GM12878 (cell line): ENCODE data around the gene ZNF280D. TPM values are rescaled to one million over a fixed set of nuclear protein-coding genes. Genes with fewer than 3 reads are reported as not detected.

ENCODE experiments used
- ATAC-seq: fragments of 200-7000 bp; cut with Tn5 transposase; 3 replicates; pipeline ENCODE4 v1.9.1; 2020; ENCODE audit warnings: mild to moderate bottlenecking, moderate library complexity
- BruUV-seq: library from RNA; stranded (reverse); fragments of 400-500 nt; replicated peaks from 2 replicates; lab custom pipeline; 2021; lab: Mats Ljungman, UMichigan
- CTCF ChIA-PET: fragments of 300-600 bp; sonication (Branson Sonifier 250); formaldehyde crosslinking; extraction: SDS; loops from one replicate; lab custom pipeline; 2021; ENCODE audit warnings: inconsistent platforms; lab: Yijun Ruan, JAX
- POLR2A ChIA-PET: fragments of 350-600 bp; formaldehyde crosslinking; extraction: SDS; loops from one replicate; lab custom pipeline; 2021; ENCODE audit warnings: inconsistent platforms; lab: Charles Lee
- RAD21 ChIA-PET: fragments of 300-600 bp; sonication (Branson Sonifier 250); formaldehyde crosslinking; loops from one replicate; lab custom pipeline; 2023; ENCODE audit warnings: antibody characterized with exemption; ENCODE audit not compliant: unreplicated experiment; lab: Charles Lee
- SMC1A ChIA-PET: fragments of 300-600 bp; sonication (Branson Sonifier 250); formaldehyde crosslinking; loops from one replicate; lab custom pipeline; 2023; ENCODE audit not compliant: unreplicated experiment, uncharacterized antibody; lab: Charles Lee
- DNase-seq: peaks from one replicate; pipeline ENCODE4 v3.0.0-alpha.2; 2011; ENCODE audit warnings: low read depth, low spot score
- FAIRE-seq: peaks from 3 replicates; lab custom pipeline; 2011; peaks lifted over from hg19 to GRCh38; lab: Jason Lieb, UNC
- H2AFZ ChIP-seq: 2 replicates; pipeline ENCODE4 v1.6.0; 2011; ENCODE audit warnings: low read depth, low read length, control low read depth; ENCODE audit not compliant: control insufficient read depth
- H3K27ac ChIP-seq: 2 replicates; pipeline ENCODE4 v1.5.1; 2011; ENCODE audit warnings: control low read depth; ENCODE audit not compliant: control insufficient read depth, insufficient read depth
- H3K27me3 ChIP-seq, 2 experiments: replicated peaks in 1 of 2; 2 replicates each; pipeline versions ENCODE4 v1.6.0 to v1.6.1; 2011; ENCODE audit warnings: low read length in 1 of 2; ENCODE audit not compliant: control insufficient read depth in 2 of 2, insufficient read depth in 2 of 2
- H3K36me3 ChIP-seq, 2 experiments: 2 replicates each; pipeline ENCODE4 v1.5.1; 2011; ENCODE audit warnings: low read length in 1 of 2; ENCODE audit not compliant: control insufficient read depth in 2 of 2, insufficient read depth in 2 of 2
- H3K4me1 ChIP-seq: 2 replicates; pipeline ENCODE4 v1.6.1; 2011; ENCODE audit warnings: mild to moderate bottlenecking, low read length, moderate library complexity, mixed read lengths; ENCODE audit not compliant: control insufficient read depth, insufficient read depth
- H3K4me2 ChIP-seq: 2 replicates; pipeline ENCODE4 v1.6.0; 2011; ENCODE audit warnings: control low read depth; ENCODE audit not compliant: control insufficient read depth, insufficient read depth
- H3K4me3 ChIP-seq: fragments of 200-600 bp; sonication (generic); 2 replicates; pipeline ENCODE4 v1.5.1; 2016
- H3K79me2 ChIP-seq: 2 replicates; pipeline ENCODE4 v1.6.0; 2011; ENCODE audit warnings: low read length; ENCODE audit not compliant: control insufficient read depth, insufficient read depth
- H3K9ac ChIP-seq: 2 replicates; pipeline ENCODE4 v1.8.0; 2011; ENCODE audit warnings: low read length, control low read depth, mixed read lengths; ENCODE audit not compliant: control insufficient read depth, insufficient read depth
- H3K9me3 ChIP-seq: replicated peaks from 3 replicates; pipeline ENCODE4 v1.5.1; 2011; ENCODE audit warnings: mild to moderate bottlenecking, low read length; ENCODE audit not compliant: control insufficient read depth, insufficient read depth
- H4K20me1 ChIP-seq: 2 replicates; pipeline ENCODE4 v1.6.0; 2011; ENCODE audit not compliant: control insufficient read depth, insufficient read depth
- BACH1 ChIP-seq: fragments of 450-650 bp; IDR thresholded peaks from 2 replicates; pipeline ENCODE4 v1.6.1; 2017; ENCODE audit warnings: mild to moderate bottlenecking, borderline replicate concordance
- BCL11A ChIP-seq: IDR thresholded peaks from 2 replicates; pipeline ENCODE4 v1.6.1; 2011; ENCODE audit warnings: low read depth, low read length
- BHLHE40 ChIP-seq, 2 experiments: fragments of 450-650 bp in 1 of 2; IDR thresholded peaks; 2 replicates each; pipeline ENCODE4 v1.6.1; 2011 to 2017; ENCODE audit warnings: low read depth in 2 of 2, borderline replicate concordance in 1 of 2, improper control_type of control experiment in 1 of 2, low read length in 1 of 2, mild to moderate bottlenecking in 1 of 2
- CBX5 ChIP-seq: sonication (generic); IDR thresholded peaks from 2 replicates; pipeline ENCODE4 v1.6.1; 2016; ENCODE audit warnings: low read depth, moderate library complexity, mild to moderate bottlenecking, inconsistent platforms
- EZH2 ChIP-seq: IDR thresholded peaks from 2 replicates; pipeline ENCODE4 v1.6.1; 2012; ENCODE audit warnings: low read depth, mild to moderate bottlenecking, control low read depth, inconsistent platforms, low read length, borderline replicate concordance; ENCODE audit not compliant: control insufficient read depth
- HSF1 ChIP-seq: fragments of 150-350 bp; IDR thresholded peaks from 2 replicates; pipeline ENCODE4 v1.6.1; 2014; ENCODE audit warnings: mild to moderate bottlenecking, low read depth, low read length
- JUNB ChIP-seq: IDR thresholded peaks from 2 replicates; pipeline ENCODE4 v1.6.1; 2016; ENCODE audit warnings: antibody characterized with exemption, mild to moderate bottlenecking
- LARP7 ChIP-seq: fragments of 450-650 bp; IDR thresholded peaks from 2 replicates; pipeline ENCODE4 v1.6.1; 2017; ENCODE audit warnings: mild to moderate bottlenecking
- NFXL1 ChIP-seq: fragments of 450-650 bp; IDR thresholded peaks from 2 replicates; pipeline ENCODE4 v1.6.1; 2017; ENCODE audit warnings: antibody characterized with exemption, mild to moderate bottlenecking, borderline replicate concordance
- PML ChIP-seq: IDR thresholded peaks from 2 replicates; pipeline ENCODE4 v1.6.1; 2012; ENCODE audit warnings: low read length, inconsistent platforms
- RBBP5 ChIP-seq: fragments of 200-600 bp; sonication (generic); conservative IDR thresholded peaks from 2 replicates; pipeline ENCODE4 v1.6.1; 2016
- SIX5 ChIP-seq: IDR thresholded peaks from 2 replicates; pipeline ENCODE4 v1.6.1; 2011; ENCODE audit warnings: mild to moderate bottlenecking, low read depth, low read length, moderate library complexity; ENCODE audit not compliant: severe bottlenecking
- WGBS: methylation state at CpG from one replicate; pipeline ENCODE4 v1.1.6; 2016; ENCODE audit warnings: low lambda C conversion rate; ENCODE audit not compliant: insufficient replicate concordance, insufficient coverage; ENCODE audit errors: missing lambda C conversion rate; 5-methylcytosine and 5-hydroxymethylcytosine counted together
- in situ Hi-C: fragments of 300-500 bp; cut with MboI; formaldehyde crosslinking; loops from 9 replicates; pipeline ENCODE4 v1.14.3; 2018; ENCODE audit warnings: mixed read lengths
- intact Hi-C: fragments of 100-400 bp; cut with micrococcal nuclease; formaldehyde crosslinking; loops from one replicate; pipeline ENCODE4 v1.14.2; 2022; ENCODE audit not compliant: unreplicated experiment
- polyA plus RNA-seq, 11 experiments: library from polyadenylated mRNA; depleted of rRNA in 4 of 11; unstranded in 6 of 11; stranded (reverse) in 5 of 11; fragments of >200 nt; fragmentation: Nextera tagmentation in 4 of 11; fragmentation: Illumina TruSeq in 1 of 11; extraction: Ambion mirVana in 4 of 11; extraction: Trizol in 1 of 11; gene quantifications; 1 replicate in 1 of 11; 2 replicates in 10 of 11; pipeline versions ENCODE4 v1.2.1 to v1.2.3, GENCODE V29; 2011 to 2016; ENCODE audit warnings: inconsistent platforms in 2 of 11, missing spikeins in 2 of 11, low read depth in 1 of 11
- total RNA-seq, 4 experiments: library from RNA; depleted of rRNA in 3 of 4; stranded (reverse); fragments of >200 nt in 3 of 4; fragmentation: Illumina TruSeq in 1 of 4; extraction: Trizol in 1 of 4; gene quantifications; 2 replicates each; pipeline versions ENCODE4 v1.2.1 to v1.2.3, GENCODE V29; 2013 to 2021

Gene ZNF280D
- total and polyA plus RNA-seq, 10 of the 15 experiments (the other 5 are each of a cell fraction or from before 2014, with no cell fraction given), result 5.6 to 18.6 (median 8.6) TPM

- H3K27me3 ChIP-seq, result peaks cover 0 to 1% of the 10 kb centered on the region in 2 experiments; a peak in 1 of 4 replicates
- DNase-seq (no peak), ATAC-seq (no peak), FAIRE-seq (no peak)
- H3K4me3 ChIP-seq, result no peak overlapping the region
- H4K20me1 ChIP-seq, result no peaks in the 10 kb centered on the region
- no peak overlapping the region for H2AFZ ChIP-seq
- H3K27ac ChIP-seq, result no peak overlapping the region
- no TSS peak for BruUV-seq
- no peak overlapping the region for H3K4me2 ChIP-seq
- WGBS, result 91% methylated on average over 2 of the region's 2 CpGs
- no peaks in the 10 kb centered on the region for H3K36me3 ChIP-seq
- TF ChIP-seq BACH1 (no peak), HSF1 (no peak), PML (no peak), NFXL1 (no peak), EZH2 (no peak), LARP7 (no peak), JUNB (no peak), BHLHE40 (IDR thresholded peaks at IDR 0.05; ENCODE audit: borderline replicate concordance in 1 of 2, low read depth in 2 of 2, low read length in 1 of 2) (no peak), SIX5 (no peak), CBX5 (no peak), RBBP5 (no peak), BCL11A (no peak)
- TF ChIP-seq, all 136 proteins: peak for 0
- RAD21 ChIA-PET, result no interaction called here
- H3K4me1 ChIP-seq, result no peaks in the 10 kb centered on the region
- in situ Hi-C loops, result no loop called here
- CTCF ChIA-PET, result interaction anchor here (1.2 kb wide), 1 partner anchor 10 kb away, joined by 3 read pairs; no protein-coding TSS in a partner anchor
- H3K9ac ChIP-seq, result no peak overlapping the region
- intact Hi-C loops, result no loop called here
- no peaks in the 10 kb centered on the region for H3K79me2 ChIP-seq
- SMC1A ChIA-PET, result no interaction called here
- H3K9me3 ChIP-seq, result no peaks in the 10 kb centered on the region
- POLR2A ChIA-PET, result no interaction called here
These were observed 21.6 kb upstream of the ZNF280D start for GRCh38 chr15:56754772-56755370.
